22Rv1 (cell line): ENCODE data around the gene CXCL8.

Experiments used
- H3K27ac ChIP-seq: fragments of 450-650 bp; 2 replicates; pipeline ENCODE4 v1.5.1; 2017
- CTCF ChIP-seq: fragments of 450-650 bp; IDR thresholded peaks from 2 replicates; pipeline ENCODE4 v1.5.1; 2017; ENCODE audit warnings: mild to moderate bottlenecking
- ZFX ChIP-seq: fragments of 450-650 bp; IDR thresholded peaks from 2 replicates; pipeline ENCODE4 v1.6.1; 2017; ENCODE audit warnings: antibody characterized with exemption, borderline replicate concordance

Gene CXCL8

GRCh38 chr4:73743281-73743680 lies 2.9 kb downstream of the CXCL8 start:
- no peak for TF ChIP-seq ZFX
- TF ChIP-seq CTCF: no peak
- no peak overlapping the region for H3K27ac ChIP-seq

GRCh38 chr4:73743795-73744194 lies 3.4 kb downstream of the CXCL8 start:
- no peak overlapping the region for H3K27ac ChIP-seq
- TF ChIP-seq ZFX: no peak
- no peak for TF ChIP-seq CTCF

- TF ChIP-seq ZFX: no peak
- H3K27ac ChIP-seq: no peak overlapping the region
Observed at GRCh38 chr4:73744203-73744602, 3.8 kb downstream of the CXCL8 start.

- TF ChIP-seq CTCF: no peak
- TF ChIP-seq ZFX: no peak
- H3K27ac ChIP-seq: no peak overlapping the region
Observed at GRCh38 chr4:73750730-73751129, 10.4 kb downstream of the CXCL8 start.

- H3K27ac ChIP-seq: no peak overlapping the region
- no peak for TF ChIP-seq ZFX
- no peak for TF ChIP-seq CTCF
Observed at GRCh38 chr4:73751166-73751565, 10.8 kb downstream of the CXCL8 start.

- TF ChIP-seq CTCF (no peak), ZFX (no peak)
- no peak overlapping the region for H3K27ac ChIP-seq
Observed at GRCh38 chr4:73751830-73752229, 11.5 kb downstream of the CXCL8 start.

GRCh38 chr4:73752424-73752823 lies 12.1 kb downstream of the CXCL8 start:
- no peak overlapping the region for H3K27ac ChIP-seq
- no peak for TF ChIP-seq CTCF
- TF ChIP-seq ZFX: no peak

GRCh38 chr4:73753215-73753614 lies 12.8 kb downstream of the CXCL8 start:
- no peak overlapping the region for H3K27ac ChIP-seq
- no peak for TF ChIP-seq CTCF
